ENCODE measurements around the gene SND1.
A peak's percentile ranks its signal among the peaks of the same experiment; 100 is the strongest.

The SND1 gene

DNA sequence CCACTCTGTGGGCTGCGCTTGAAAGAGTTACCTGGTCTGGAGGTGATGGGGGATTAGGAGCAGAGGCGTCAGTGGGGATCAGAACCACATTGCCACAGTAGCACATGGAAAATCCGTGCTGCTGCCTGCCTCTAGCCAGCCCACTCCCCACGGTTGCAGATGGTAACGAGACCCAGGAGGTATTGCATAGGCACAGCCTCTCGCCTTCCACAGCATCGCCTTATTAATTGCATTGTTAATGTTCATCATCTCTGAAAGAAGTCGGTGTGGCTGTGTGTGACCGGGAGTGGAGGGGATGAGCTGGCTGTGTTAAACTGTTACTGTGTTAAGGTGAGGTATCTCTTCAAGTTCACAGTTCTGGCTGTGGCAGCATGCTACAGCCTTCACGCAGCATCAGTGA, 414.4 kb downstream of the SND1 start:
- DNase-seq = no peak

DNA sequence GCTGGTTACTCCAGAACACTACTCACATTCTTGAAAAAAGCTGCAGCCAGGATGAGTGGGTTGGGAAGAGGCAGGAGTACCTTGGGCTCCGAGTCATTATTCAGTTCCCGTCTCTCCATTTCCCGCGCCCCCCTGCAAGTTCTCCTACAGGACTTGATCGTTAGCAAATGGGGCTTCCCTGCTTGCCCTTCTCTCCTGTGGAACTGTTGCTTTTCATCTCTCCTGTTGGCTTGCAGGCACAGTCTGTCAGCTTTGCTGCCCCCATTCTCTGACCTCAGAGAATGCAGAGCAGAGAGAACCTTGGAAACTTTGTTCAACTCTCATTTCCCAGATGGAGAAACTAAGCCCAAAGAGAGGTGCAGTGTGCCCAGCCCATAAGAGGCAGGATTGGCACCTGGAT, 414.9 kb downstream of the SND1 start:
- no peak for DNase-seq

GRCh38 chr7:128067983-128068382, 416.0 kb downstream of the SND1 start:
- DNase-seq = no peak

- DNase-seq = no peak
Observed at GRCh38 chr7:128068785-128069184, 416.8 kb downstream of the SND1 start.

DNA sequence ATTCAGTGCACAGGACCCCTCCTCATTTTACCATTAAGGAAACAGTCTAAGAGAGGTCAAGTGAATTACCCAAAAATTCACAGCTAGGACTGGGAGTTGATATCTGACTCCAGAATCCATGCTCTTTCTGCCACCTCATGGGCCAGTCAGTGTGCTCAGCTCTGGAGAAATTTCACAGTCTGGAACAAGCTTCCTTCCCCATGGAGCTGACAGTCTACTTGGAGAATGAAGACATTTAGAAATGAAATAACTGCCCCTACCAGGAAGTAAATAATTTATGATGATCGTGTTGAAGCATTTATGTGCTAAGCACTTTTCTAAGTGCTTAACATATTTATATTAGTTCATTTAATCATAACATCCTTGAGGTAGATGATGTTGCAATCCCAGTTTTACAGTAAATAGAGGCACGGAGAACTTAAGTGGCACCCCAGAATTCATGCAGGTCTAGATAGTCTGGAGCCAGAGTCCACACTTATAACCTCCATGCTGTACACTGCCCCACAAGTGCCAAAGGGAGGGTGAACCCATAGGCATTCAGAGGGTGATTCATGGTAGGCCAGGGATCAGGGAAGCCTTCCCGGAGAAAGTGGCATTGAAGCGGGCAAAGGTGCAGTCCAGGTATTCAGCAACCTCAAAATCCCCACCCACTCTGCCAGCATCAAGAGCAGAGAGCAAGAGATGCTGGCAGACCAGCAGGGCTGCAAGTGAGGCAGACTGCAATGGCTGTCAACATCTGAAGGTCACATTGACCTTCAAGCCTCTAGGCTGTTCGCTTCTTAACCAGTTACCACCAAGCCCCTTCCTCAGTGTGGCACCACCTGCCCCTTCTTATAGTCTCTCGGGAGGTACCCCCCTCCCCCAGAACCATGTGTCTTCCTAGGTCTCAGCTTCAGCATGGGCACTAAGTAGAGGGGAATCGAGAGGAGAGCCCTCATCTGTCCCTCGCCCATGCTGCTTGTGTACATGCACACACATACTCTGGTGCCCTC, 417.7 kb downstream of the SND1 start:
- no peak for DNase-seq

GRCh38 chr7:128071376-128071775, 419.4 kb downstream of the SND1 start:
- DNase-seq = no peak

- DNase-seq = no peak
Observed at GRCh38 chr7:128071801-128072200, 419.8 kb downstream of the SND1 start.

DNA sequence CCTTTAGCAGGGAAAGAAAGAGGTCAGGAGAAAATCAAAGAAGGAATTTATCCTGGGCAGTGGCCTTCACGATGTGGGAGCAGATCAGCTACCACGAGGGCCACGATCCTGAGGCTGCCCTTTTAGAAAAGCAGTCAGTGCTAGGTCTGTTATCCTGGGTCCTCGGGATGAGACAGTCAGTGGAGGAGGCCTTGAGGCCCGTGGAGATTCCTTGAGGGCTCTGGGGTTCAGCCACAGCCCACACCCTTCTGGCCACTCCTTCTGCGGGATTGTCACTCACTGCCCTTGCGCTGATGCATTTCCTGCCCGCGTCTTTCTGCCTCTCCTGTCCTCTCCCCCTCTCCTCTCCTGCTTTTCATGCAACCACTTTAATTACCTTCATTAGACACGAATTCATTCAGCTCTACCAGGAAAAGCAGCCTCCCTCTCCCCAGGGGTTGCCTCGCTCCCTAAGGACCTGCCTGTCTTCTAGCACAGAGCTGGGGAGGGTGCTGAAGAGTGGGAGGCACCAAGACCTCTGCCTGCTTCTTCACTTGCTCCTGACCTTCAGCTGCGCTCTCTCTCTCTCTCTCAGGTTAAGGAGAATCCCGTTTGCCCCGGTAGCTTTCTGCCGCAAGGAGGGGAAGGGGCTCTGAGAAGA, 421.8 kb downstream of the SND1 start:
- DNase-seq = no peak

- DNase-seq = no peak
Observed at GRCh38 chr7:128074336-128074735, 422.3 kb downstream of the SND1 start.

GRCh38 chr7:128074736-128075135, 422.7 kb downstream of the SND1 start:
- DNase-seq = no peak

DNA sequence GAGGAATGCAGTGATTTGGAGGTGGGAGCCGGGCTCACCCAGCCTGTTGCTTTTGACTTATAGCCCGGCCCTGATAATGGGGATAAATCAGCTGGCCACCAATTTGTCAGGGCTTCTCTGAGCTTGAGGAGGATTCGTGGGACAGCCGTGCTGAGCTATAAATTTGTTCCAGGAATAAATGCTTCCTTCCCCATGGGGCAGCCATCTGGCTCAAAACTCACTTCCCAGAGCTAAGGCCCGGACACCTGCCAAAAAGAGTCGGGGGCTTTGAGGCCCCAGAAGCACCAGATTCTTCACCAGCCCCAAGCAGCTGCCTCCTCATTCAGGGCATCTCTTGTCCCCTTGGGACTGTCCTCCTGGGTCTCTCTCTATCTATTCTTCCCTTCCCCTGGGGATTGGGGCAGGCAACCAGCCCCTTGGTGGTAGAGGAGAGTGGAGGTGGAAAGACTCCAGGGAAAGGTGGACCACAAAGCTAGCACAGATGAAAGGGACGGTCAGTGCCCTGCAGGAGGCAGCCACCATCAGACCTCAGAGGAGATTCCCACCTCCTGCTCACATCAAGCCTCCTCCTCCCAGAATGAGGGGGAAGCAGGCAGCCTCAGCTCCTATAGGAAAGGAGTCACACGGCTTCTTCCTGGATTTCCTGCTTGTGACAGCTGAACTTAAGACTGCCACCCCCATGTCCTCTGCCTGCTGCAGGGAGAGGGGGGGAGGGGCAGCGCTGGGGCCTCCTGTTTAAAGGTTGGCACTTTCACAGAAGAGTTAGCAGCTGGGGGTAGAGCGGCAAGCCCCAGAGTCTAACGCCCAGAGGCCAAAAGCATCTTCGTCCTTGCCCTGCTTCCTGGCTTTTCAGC, 423.5 kb downstream of the SND1 start:
- DNase-seq = no peak

GRCh38 chr7:128076196-128076795, 424.3 kb downstream of the SND1 start:
- no peak for DNase-seq

DNA sequence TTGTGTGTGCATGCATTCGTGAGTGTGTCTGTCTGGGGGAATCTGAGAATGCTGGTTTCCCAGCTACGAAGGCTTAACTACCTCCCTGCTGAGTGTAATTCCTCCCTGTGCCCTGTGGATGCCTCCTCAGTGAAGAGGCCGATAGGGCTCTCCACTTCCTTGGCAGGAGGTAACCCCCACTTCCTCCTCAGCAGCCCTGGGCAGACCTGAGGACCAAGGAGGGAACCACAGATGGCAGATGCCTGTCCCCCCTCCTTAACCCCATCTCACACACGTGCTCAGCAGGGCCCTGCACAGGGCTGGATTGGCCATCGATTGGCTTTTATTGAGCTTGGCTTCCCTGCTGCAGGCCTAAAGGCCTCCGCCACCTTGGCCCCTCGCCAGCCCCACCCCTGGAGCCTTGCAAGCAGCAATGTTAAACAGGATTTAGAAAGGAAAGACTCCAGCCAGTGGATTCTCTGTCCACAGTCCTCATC, 424.8 kb downstream of the SND1 start:
- DNase-seq = peak; percentile 82

GRCh38 chr7:128078309-128078708, 426.3 kb downstream of the SND1 start:
- no peak for DNase-seq

DNA sequence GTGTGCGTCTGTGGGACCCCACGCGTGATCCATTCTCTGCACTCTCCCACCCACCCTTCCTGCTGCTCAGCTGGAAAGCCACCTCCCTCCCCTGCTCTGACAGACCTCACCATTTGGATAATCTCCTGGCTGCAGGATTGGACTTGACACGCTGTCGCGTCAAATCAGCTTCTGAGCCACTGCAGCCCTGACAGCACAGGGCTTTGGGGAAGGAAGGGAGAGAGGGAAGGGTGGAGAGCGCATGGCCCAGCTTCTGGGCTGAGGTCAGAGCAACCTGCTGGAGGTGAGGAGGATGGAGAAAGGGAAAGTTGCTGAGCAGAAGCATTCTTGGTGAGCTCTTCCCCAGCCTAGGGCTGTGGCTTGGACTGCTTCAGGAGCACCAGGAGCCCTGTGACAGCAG, 428.2 kb downstream of the SND1 start:
- DNase-seq = no peak

DNA sequence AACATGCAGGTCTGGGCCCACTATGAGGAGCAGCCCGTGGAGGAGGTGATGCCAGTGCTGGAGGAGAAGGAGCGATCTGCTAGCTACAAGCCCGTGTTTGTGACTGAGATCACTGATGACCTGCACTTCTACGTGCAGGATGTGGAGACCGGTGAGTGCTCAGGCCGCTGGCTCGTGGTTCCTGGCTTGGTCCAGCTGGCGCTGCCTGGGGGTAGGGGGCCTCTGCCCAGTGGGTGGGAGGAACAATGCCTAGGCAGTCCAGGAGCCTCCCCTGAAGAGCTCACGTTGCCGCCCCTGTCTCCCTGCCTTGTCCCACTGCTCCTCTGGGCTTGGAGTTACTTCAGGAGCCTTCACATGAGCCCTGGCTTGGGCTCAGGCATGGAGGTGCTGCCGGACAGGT, 429.4 kb downstream of the SND1 start:
- no peak for DNase-seq

- DNase-seq = no peak
Observed at GRCh38 chr7:128081808-128082207, 429.8 kb downstream of the SND1 start.

- no peak for DNase-seq
Observed at GRCh38 chr7:128082431-128082830, 430.4 kb downstream of the SND1 start.

DNA sequence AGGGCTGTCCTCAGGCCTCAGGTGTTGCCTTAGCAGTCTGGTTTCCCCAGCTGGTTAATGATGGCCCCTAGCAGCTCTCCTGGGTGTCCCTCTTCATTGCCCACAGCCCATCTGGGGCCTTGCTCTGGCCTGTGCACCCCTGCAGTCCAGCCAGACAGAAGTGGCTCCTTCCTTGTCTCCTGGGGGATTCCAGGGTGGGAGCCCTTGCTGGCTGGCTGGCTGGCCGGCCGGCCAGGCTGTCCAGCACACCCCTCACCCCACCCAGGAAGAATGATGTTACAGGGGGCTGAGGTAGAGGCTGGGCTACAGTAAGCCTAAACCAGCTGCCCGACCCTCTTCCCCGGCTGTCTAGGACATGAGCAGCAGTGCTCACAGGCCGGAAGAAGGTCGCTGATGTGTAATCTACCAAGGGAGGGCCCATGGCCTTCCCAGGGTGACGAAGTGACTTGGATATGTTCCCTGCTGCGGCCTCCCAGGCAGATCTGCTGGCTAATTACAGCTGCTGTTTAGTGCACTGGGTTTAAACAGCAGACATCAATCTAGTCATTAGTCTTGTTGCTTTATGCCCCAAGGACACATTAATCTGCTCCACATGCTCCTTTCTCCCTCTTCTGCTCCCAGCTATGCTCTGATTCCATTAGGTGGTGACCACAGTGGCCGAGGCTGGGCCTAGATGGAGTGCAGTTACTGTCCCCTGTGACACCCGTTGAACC, 433.1 kb downstream of the SND1 start:
- peak; percentile 90 for DNase-seq

DNA sequence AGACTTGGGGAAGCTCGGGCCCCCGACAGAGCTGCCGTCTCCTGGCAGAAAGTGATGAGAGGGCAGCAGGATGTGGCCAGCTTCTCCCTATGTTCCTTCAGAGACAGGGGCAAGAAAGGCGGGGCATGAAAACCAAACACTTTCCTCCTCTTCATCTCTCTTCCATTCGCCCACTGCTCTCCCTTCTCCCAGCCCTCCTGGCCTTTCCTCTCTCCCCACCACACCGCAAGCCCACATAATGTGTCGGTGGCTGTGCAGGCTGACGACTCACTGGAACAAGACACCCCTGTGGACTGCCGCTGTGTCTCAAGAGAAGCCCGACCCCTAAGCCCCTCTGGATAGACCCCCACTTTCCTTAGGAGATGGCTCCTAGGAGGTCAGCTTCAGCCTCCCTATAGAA, 438.5 kb downstream of the SND1 start:
- DNase-seq = no peak

DNA sequence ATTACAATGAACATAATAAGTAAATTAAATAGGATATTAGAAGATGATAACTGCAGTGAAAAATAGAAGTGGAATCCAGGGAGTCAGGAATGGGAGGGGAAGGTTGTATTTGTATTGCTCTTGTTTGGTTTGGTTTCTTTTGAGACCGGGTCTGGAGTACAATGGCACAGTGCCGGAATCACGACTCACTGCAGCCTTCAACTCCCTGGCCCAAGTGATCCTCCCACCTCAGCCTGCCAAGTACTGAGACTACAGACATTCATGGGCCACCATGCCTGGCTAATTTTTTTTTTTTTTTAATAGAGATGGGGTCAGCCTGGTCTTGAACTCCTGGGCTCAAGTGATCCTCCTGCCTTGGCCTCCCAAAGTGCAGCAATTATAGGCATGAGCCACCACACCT, 439.1 kb downstream of the SND1 start:
- no peak for DNase-seq

- no peak for DNase-seq
Observed at GRCh38 chr7:128092221-128092620, 440.2 kb downstream of the SND1 start.
